Measurements from ENCODE around the gene DCLK1. TPM values are rescaled to one million over a fixed set of nuclear protein-coding genes. Genes with fewer than 3 reads are reported as not detected.

DCLK1 gene
- total RNA-seq, 1 experiment from 2014 or later = 2.2 TPM

GRCh38 chr13:35817642-35818607 is 313.3 kb downstream of the DCLK1 start:
- Histone ChIP-seq H3K27ac (no peak overlapping the region), H3K36me3 (no peaks in the 10 kb centered on the region), H3K9me3 (replicated peaks) (no peaks in the 10 kb centered on the region), H3K27me3 (replicated peaks) (no peaks in the 10 kb centered on the region), H3K4me3 (no peak overlapping the region), H3K4me1 (replicated peaks) (no peaks in the 10 kb centered on the region)
- DNase-seq (ENCODE audit: low read depth in 1 of 2, low spot score in 2 of 2) = no peak

DNA sequence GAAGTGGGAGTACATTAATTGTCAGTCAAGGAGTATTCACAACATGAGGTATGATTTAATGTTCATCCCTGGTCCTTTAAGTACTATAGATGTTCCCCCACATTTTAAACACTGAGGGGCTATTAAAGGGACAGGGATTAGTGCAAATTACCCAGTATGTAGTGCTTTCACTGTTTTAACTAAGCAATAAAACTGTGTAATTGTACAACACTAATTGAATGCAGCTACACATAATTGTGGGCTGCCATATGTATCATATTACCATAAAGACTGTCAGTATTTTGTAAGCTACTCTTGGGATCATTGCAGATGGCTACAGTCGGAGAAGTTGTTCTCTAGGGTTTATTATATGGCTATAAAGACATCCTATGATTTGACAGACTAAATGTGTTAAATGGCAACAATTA is 316.6 kb downstream of the DCLK1 start:
- no peak overlapping the region for H3K4me3 ChIP-seq
- no peaks in the 10 kb centered on the region for H3K36me3 ChIP-seq
- H3K27ac ChIP-seq = no peak overlapping the region
- H3K4me1 ChIP-seq (replicated peaks) = no peaks in the 10 kb centered on the region
- DNase-seq (ENCODE audit: low read depth in 1 of 2, low spot score in 2 of 2) = no peak
- H3K9me3 ChIP-seq (replicated peaks) = no peaks in the 10 kb centered on the region
- no peaks in the 10 kb centered on the region for H3K27me3 ChIP-seq (replicated peaks)

DNA sequence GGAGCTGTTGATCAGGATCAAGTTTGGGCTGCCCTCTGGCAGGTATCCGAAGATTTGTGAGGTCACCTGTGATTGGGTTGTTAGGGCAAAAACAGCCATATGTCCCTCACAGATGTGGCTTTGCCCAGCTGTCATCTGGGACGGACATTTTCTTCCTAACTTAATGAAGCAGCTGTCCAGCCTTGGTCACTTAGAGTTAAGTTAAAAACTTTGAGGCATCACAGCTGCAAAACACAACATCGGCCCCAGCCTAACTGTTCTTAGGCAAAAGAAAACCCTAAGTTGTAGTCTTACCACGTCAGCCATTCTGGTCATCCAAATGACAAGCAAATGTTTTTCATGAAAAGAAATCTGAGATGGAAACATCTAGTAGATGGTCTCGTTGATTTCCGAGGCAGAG is 318.4 kb downstream of the DCLK1 start:
- Histone ChIP-seq H3K27ac (no peak overlapping the region), H3K36me3 (no peaks in the 10 kb centered on the region), H3K4me3 (no peak overlapping the region), H3K27me3 (replicated peaks) (no peaks in the 10 kb centered on the region), H3K9me3 (replicated peaks) (no peaks in the 10 kb centered on the region), H3K4me1 (replicated peaks) (no peaks in the 10 kb centered on the region)
- no peak for DNase-seq (ENCODE audit: low read depth in 1 of 2, low spot score in 2 of 2)

- no peak overlapping the region for H3K27ac ChIP-seq
- H3K4me3 ChIP-seq = no peak overlapping the region
- H3K27me3 ChIP-seq (replicated peaks) = no peaks in the 10 kb centered on the region
- no peaks in the 10 kb centered on the region for H3K36me3 ChIP-seq
- DNase-seq (ENCODE audit: low read depth in 1 of 2, low spot score in 2 of 2) = no peak
- H3K9me3 ChIP-seq (replicated peaks) = no peaks in the 10 kb centered on the region
- H3K4me1 ChIP-seq (replicated peaks) = no peaks in the 10 kb centered on the region
These were observed 320.9 kb downstream of the DCLK1 start for GRCh38 chr13:35810321-35810720.

DNA sequence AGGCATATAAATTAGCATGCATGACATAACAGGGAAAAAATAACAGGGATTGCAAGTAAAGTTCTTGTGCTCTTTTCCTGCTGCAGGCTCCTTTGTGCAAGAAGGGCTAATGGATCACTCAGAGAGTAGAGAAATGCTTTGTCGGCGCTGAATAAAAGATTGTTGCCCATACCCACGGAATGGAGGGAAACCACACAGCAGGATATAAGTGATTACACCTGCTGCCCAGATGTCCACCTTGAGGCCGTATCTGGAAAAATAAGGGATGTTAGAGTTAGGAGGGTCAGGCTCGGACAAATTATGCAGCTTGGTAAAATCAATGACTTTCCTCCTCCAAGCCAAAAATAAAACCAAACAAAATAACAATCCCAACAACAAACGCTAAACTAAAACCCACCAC is 322.3 kb downstream of the DCLK1 start:
- Histone ChIP-seq H3K27ac (no peak overlapping the region), H3K27me3 (replicated peaks) (no peaks in the 10 kb centered on the region), H3K4me3 (no peak overlapping the region), H3K36me3 (no peaks in the 10 kb centered on the region), H3K9me3 (replicated peaks) (no peaks in the 10 kb centered on the region), H3K4me1 (replicated peaks) (no peaks in the 10 kb centered on the region)
- no peak for DNase-seq (ENCODE audit: low read depth in 1 of 2, low spot score in 2 of 2)

DNA sequence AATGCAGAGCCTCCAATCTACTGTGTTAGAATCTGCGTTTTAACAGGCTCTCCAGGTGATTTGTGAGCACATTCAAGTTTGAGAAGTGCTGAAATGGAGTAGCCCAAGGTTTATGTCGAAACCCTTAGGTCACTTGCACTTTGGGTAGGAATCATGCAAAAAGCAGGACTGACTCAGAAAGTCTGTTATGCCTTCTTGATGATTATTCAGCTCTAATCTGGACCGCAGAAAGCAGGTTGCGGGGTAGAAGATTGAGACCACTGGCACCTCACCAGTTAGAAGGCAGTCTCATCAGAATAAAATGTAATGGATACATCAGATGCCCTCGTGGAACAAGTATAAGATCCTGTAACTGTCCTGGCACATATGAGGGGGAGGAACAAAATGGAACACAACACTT is 326.3 kb downstream of the DCLK1 start:
- no peak overlapping the region for H3K4me3 ChIP-seq
- H3K4me1 ChIP-seq (replicated peaks) = no peaks in the 10 kb centered on the region
- H3K36me3 ChIP-seq = no peaks in the 10 kb centered on the region
- H3K9me3 ChIP-seq (replicated peaks) = no peaks in the 10 kb centered on the region
- DNase-seq (ENCODE audit: low read depth in 1 of 2, low spot score in 2 of 2) = no peak
- H3K27ac ChIP-seq = no peak overlapping the region
- H3K27me3 ChIP-seq (replicated peaks) = no peaks in the 10 kb centered on the region

DNA sequence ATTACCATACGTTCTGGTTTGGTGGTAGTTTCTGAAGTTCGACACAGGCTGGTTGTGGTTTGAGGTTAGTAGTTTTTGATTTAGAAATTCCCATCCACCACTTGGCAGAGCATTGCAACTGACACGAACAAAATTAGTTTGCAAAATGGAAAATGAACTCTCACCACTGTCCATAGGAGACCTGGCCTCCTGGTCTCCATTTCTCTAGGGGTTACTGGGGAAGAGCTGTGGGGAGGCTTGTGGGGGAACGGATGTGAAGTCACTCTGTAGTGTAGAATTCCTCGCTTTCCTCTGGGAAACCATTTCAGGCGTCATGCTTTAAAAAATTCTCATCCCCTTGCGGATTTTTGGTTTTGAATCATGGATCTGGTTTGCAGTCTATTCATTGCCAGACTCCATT is 333.2 kb downstream of the DCLK1 start:
- no peaks in the 10 kb centered on the region for H3K36me3 ChIP-seq
- no peak overlapping the region for H3K4me3 ChIP-seq
- no peaks in the 10 kb centered on the region for H3K27me3 ChIP-seq (replicated peaks)
- H3K9me3 ChIP-seq (replicated peaks) = no peaks in the 10 kb centered on the region
- DNase-seq (ENCODE audit: low read depth in 1 of 2, low spot score in 2 of 2) = no peak
- H3K4me1 ChIP-seq (replicated peaks) = no peaks in the 10 kb centered on the region
- no peak overlapping the region for H3K27ac ChIP-seq

DNA sequence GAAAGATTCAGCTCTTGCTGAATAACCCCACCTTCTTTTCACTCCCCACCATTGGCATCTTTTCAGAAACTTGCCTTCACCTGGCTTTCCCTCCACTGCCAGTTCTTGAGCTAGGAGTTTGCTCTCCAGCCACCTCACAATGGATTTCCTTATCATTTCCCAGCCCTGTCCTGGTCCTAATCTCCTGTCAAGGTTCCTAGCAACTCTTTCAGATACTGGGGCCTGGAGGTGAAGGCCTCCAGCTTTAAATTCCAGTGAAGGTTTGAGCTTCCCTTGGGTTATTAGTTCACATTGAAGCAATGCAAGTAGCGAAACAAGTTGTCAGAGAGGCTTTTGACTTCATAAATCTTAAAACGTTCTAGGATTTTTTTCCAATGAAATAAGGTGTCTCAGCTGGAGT is 333.9 kb downstream of the DCLK1 start:
- no peak for DNase-seq (ENCODE audit: low read depth in 1 of 2, low spot score in 2 of 2)
- no peaks in the 10 kb centered on the region for H3K27me3 ChIP-seq (replicated peaks)
- no peaks in the 10 kb centered on the region for H3K9me3 ChIP-seq (replicated peaks)
- H3K4me3 ChIP-seq = no peak overlapping the region
- no peaks in the 10 kb centered on the region for H3K36me3 ChIP-seq
- no peak overlapping the region for H3K27ac ChIP-seq
- no peaks in the 10 kb centered on the region for H3K4me1 ChIP-seq (replicated peaks)

DNA sequence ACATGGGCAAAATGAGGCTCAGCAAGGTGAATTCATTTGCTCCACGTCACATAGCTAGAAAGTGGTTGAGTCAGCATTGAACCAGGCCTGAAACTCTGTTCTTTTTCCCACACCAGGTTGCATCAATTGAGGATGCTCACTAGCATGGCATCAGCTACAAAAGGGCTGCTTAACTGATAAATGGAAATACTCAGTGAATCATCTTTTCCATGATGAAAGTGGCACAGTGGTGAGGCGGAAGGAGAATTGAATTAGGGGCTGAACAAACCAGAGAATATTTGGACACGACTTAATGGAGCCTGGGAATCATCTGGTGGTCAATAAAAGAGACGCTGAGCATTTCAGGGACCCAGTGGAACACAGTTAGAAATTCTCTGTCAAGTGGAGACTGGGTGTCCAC is 334.6 kb downstream of the DCLK1 start:
- Histone ChIP-seq H3K27ac (no peak overlapping the region), H3K4me3 (no peak overlapping the region), H3K9me3 (replicated peaks) (no peaks in the 10 kb centered on the region), H3K27me3 (replicated peaks) (no peaks in the 10 kb centered on the region), H3K4me1 (replicated peaks) (peaks cover 2% of the 10 kb centered on the region), H3K36me3 (no peaks in the 10 kb centered on the region)
- DNase-seq (ENCODE audit: low read depth in 1 of 2, low spot score in 2 of 2) = no peak

- DNase-seq (ENCODE audit: low read depth in 1 of 2, low spot score in 2 of 2) = no peak
- H3K27me3 ChIP-seq (replicated peaks) = no peaks in the 10 kb centered on the region
- no peaks in the 10 kb centered on the region for H3K36me3 ChIP-seq
- H3K4me1 ChIP-seq (replicated peaks) = peaks cover 6% of the 10 kb centered on the region
- no peaks in the 10 kb centered on the region for H3K9me3 ChIP-seq (replicated peaks)
- no peak overlapping the region for H3K4me3 ChIP-seq
- no peak overlapping the region for H3K27ac ChIP-seq
These were observed 336.3 kb downstream of the DCLK1 start for GRCh38 chr13:35794734-35795389.

GRCh38 chr13:35793823-35794222 is 337.4 kb downstream of the DCLK1 start:
- DNase-seq (ENCODE audit: low read depth in 1 of 2, low spot score in 2 of 2) = no peak
- no peaks in the 10 kb centered on the region for H3K36me3 ChIP-seq
- no peak overlapping the region for H3K27ac ChIP-seq
- no peaks in the 10 kb centered on the region for H3K27me3 ChIP-seq (replicated peaks)
- H3K9me3 ChIP-seq (replicated peaks) = no peaks in the 10 kb centered on the region
- no peak overlapping the region for H3K4me3 ChIP-seq
- H3K4me1 ChIP-seq (replicated peaks) = peaks cover 6% of the 10 kb centered on the region

DNA sequence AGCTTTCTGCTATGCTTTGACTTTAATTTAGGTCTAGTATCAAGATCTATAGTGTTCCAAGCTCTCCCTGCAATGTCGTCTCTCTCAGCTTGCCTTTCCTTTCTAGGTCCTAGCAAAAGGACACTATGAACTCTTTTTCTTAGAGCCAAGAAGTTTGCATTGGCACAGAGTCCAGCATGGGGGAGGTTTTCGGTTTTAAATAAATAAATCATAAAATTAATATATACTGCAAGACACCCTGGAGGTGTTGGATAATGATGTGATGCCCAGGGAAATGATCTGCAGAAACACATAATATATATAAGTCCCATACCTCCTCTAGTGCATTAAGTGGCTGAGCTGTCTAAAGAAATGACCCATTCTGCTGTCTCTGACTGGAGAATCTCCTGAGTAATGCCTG is 338.3 kb downstream of the DCLK1 start:
- no peak overlapping the region for H3K4me3 ChIP-seq
- H3K9me3 ChIP-seq (replicated peaks) = no peaks in the 10 kb centered on the region
- peaks cover 6% of the 10 kb centered on the region for H3K4me1 ChIP-seq (replicated peaks)
- no peaks in the 10 kb centered on the region for H3K36me3 ChIP-seq
- DNase-seq (ENCODE audit: low read depth in 1 of 2, low spot score in 2 of 2) = no peak
- H3K27ac ChIP-seq = no peak overlapping the region
- no peaks in the 10 kb centered on the region for H3K27me3 ChIP-seq (replicated peaks)

DNA sequence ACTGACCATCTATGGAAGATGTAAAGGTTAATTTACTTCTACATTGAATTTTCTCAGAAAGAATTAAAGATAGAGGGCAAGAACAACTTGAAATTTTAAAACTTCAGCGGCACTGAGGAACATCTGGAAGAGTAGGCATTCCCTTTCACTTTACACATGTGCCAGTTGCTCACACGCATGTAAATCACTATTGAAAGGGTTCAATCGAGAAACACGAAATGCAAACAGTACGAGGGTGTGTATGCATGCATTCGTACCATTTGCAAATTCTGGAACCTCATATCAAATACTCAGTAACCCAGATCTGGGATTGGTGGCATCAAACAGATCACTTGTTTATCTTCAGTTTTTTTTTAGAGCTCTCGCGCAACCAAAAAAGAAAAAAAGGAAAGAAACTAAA is 339.2 kb downstream of the DCLK1 start:
- DNase-seq (ENCODE audit: low read depth in 1 of 2, low spot score in 2 of 2) = no peak
- H3K4me1 ChIP-seq (replicated peaks) = peaks cover 6% of the 10 kb centered on the region
- no peak overlapping the region for H3K27ac ChIP-seq
- H3K4me3 ChIP-seq = no peak overlapping the region
- no peaks in the 10 kb centered on the region for H3K9me3 ChIP-seq (replicated peaks)
- H3K27me3 ChIP-seq (replicated peaks) = no peaks in the 10 kb centered on the region
- no peaks in the 10 kb centered on the region for H3K36me3 ChIP-seq

GRCh38 chr13:35791184-35791851 is 339.9 kb downstream of the DCLK1 start:
- H3K27ac ChIP-seq = no peak overlapping the region
- H3K9me3 ChIP-seq (replicated peaks) = no peaks in the 10 kb centered on the region
- peaks cover 6% of the 10 kb centered on the region for H3K4me1 ChIP-seq (replicated peaks)
- no peaks in the 10 kb centered on the region for H3K36me3 ChIP-seq
- no peak overlapping the region for H3K4me3 ChIP-seq
- peak in 1 of 2 experiments; percentile 27 for DNase-seq (ENCODE audit: low read depth in 1 of 2, low spot score in 2 of 2)
- H3K27me3 ChIP-seq (replicated peaks) = no peaks in the 10 kb centered on the region
